IPS-NIHi7 (cell line): ENCODE results near the gene C14orf119.
A peak's percentile ranks its signal among the peaks of the same experiment; 100 is the strongest.

Experiments used
- DNase-seq: peaks from one replicate; pipeline ENCODE4 v3.0.0; 2012; ENCODE audit warnings: mixed read lengths; ENCODE audit errors: extremely low spot score

Gene C14orf119

GRCh38 chr14:23109769-23110168 lies 14.5 kb downstream of the C14orf119 start:
- no peak for DNase-seq

GRCh38 chr14:23110579-23111365 lies 15.5 kb downstream of the C14orf119 start:
- no peak for DNase-seq

- DNase-seq: no peak
These were observed 17.3 kb downstream of the C14orf119 start for GRCh38 chr14:23112359-23113178.

GRCh38 chr14:23113431-23114119 lies 18.3 kb downstream of the C14orf119 start:
- DNase-seq: no peak

- DNase-seq: no peak
These were observed 18.8 kb downstream of the C14orf119 start for GRCh38 chr14:23114120-23114458.

GRCh38 chr14:23114669-23115038 lies 19.3 kb downstream of the C14orf119 start:
- no peak for DNase-seq

GRCh38 chr14:23115039-23115731 lies 19.9 kb downstream of the C14orf119 start:
- no peak for DNase-seq

- DNase-seq: no peak
These were observed 20.6 kb downstream of the C14orf119 start for GRCh38 chr14:23115918-23116317.

GRCh38 chr14:23117371-23118020 lies 22.2 kb downstream of the C14orf119 start:
- DNase-seq: no peak

- DNase-seq: no peak
These were observed 23.4 kb downstream of the C14orf119 start, which contains the start of gene CEBPE for GRCh38 chr14:23118506-23119362. Gene CEBPE (minus strand): TSS chr14:23119255. CDS start chr14:23119091, 164 bp downstream.

GRCh38 chr14:23119363-23120327 lies 24.3 kb downstream of the C14orf119 start:
- no peak for DNase-seq

- peak; percentile 95 for DNase-seq
These were observed 25.4 kb downstream of the C14orf119 start for GRCh38 chr14:23120541-23121251.

GRCh38 chr14:23121361-23121771 lies 26.1 kb downstream of the C14orf119 start:
- DNase-seq: peak; percentile 54

- no peak for DNase-seq
These were observed 26.8 kb downstream of the C14orf119 start for GRCh38 chr14:23122086-23122485.

- DNase-seq: no peak
These were observed 28.1 kb downstream of the C14orf119 start for GRCh38 chr14:23123419-23123818.

GRCh38 chr14:23124337-23124954 lies 29.1 kb downstream of the C14orf119 start:
- DNase-seq: no peak

GRCh38 chr14:23125011-23125410 lies 29.7 kb downstream of the C14orf119 start:
- DNase-seq: no peak

GRCh38 chr14:23125933-23126524 lies 30.7 kb downstream of the C14orf119 start:
- DNase-seq: peak; percentile 69
